Esophagus mucosa (tissue), 1 donor: Measurements from ENCODE around the gene TRIM72. TPM values are rescaled to one million over a fixed set of nuclear protein-coding genes. Genes with fewer than 3 reads are reported as not detected.
A peak's percentile ranks its signal among the peaks of the same experiment; 100 is the strongest.
"Not testable (repeated sequence)": the region's sequence is repeated elsewhere in the genome, so short reads cannot be mapped to it uniquely, and the experiment has no call there.

ENCODE experiments used
- ATAC-seq: fragments of 200-7000 bp; cut with Tn5 transposase; one replicate; pipeline ENCODE4 v1.9.1; 2020
- total RNA-seq: library from RNA; stranded (reverse); gene quantifications from one replicate; pipeline ENCODE4 v1.2.4, GENCODE V29; 2023
- donor health status: DM: yes; HTN: yes; CAD: no.

Gene TRIM72
- total RNA-seq, 1 donor from 2014 or later, result 0.04 TPM

DNA sequence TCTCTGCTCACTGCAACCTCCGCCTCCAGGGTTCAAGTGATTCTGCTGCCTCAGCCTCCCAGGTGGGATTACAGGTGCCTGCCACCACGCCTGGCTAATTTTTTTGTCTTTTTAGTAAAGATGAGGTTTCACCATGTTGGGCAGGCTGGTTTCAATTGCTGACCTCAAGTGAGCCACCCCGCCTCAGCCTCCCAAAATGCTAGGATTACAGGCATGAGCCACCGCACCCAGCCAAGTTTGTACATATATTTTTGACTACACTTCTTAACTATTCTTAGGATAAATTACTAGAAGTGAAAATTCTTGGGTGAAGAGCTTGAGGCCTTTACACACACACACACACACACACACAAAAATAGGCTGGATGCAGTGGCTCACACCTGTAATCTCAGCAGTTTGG is 44.4 kb downstream of the TRIM72 start:
- no peak for ATAC-seq

- no peak for ATAC-seq
Observed at GRCh38 chr16:31260136-31260931, 46.4 kb downstream of the TRIM72 start.

- no peak for ATAC-seq
Observed at GRCh38 chr16:31262084-31262483, 48.2 kb downstream of the TRIM72 start.

- ATAC-seq, result peak; percentile 92
Observed at GRCh38 chr16:31265329-31266245, 51.7 kb downstream of the TRIM72 start.

- ATAC-seq, result no peak
Observed at GRCh38 chr16:31267332-31268032, 53.6 kb downstream of the TRIM72 start.

- no peak for ATAC-seq
Observed at GRCh38 chr16:31268033-31268365, 54.1 kb downstream of the TRIM72 start.

GRCh38 chr16:31268891-31269290 is 55.0 kb downstream of the TRIM72 start:
- no peak for ATAC-seq

- no peak for ATAC-seq
Observed at GRCh38 chr16:31269541-31269940, 55.6 kb downstream of the TRIM72 start.

DNA sequence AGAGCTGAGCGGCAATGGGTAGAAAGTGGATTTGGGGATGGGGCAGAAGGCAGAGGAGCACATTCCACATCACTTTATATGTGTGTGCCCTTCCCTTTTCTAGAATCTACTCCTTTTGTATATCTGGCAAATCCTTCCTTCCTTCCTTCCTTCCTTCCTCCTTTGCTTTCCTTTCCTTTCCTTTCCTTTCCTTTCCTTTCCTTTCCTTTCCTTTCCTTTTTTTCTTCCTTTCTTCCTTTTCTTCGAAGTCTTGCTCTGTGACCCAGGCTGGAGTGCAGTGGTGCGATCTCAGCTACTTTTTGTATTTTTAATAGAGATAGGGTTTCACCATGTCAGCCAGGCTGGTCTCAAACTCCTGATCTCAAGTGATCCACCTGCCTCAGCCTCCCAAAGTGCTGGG is 56.1 kb downstream of the TRIM72 start:
- not testable (repeated sequence) for ATAC-seq

DNA sequence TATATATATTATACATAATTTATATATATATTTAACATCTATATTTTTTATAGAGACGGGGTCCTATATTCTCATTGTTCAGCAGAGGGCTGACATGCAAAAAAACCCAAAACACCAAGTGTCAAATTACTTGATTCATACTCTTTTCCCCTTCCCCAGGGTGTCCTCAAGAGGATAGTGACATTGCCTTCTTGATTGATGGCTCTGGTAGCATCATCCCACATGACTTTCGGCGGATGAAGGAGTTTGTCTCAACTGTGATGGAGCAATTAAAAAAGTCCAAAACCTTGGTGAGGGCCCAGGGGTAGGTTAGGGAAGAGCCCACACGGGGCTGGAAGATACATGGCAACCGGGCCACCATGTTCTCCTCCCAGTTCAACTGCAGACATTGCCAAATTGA is 56.9 kb downstream of the TRIM72 start:
- ATAC-seq, result no peak

- ATAC-seq, result no peak
Observed at GRCh38 chr16:31271621-31272190, 57.8 kb downstream of the TRIM72 start.

DNA sequence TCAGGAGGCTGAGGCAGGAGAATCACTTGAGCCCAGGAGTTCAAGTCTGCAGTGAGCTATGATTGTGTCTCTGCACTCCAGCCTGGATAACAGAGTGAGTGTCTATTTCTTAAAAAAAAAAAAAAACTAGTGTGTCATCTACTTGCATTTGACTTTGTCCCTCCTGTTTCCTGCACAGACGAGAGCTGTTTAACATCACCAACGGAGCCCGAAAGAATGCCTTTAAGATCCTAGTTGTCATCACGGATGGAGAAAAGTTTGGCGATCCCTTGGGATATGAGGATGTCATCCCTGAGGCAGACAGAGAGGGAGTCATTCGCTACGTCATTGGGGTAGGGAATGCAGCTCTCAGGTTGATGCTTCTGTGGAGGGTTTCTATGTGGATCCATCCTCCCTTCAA is 59.3 kb downstream of the TRIM72 start:
- ATAC-seq, result no peak

- ATAC-seq, result peak; percentile 73
Observed at GRCh38 chr16:31273676-31274075, 59.8 kb downstream of the TRIM72 start.

DNA sequence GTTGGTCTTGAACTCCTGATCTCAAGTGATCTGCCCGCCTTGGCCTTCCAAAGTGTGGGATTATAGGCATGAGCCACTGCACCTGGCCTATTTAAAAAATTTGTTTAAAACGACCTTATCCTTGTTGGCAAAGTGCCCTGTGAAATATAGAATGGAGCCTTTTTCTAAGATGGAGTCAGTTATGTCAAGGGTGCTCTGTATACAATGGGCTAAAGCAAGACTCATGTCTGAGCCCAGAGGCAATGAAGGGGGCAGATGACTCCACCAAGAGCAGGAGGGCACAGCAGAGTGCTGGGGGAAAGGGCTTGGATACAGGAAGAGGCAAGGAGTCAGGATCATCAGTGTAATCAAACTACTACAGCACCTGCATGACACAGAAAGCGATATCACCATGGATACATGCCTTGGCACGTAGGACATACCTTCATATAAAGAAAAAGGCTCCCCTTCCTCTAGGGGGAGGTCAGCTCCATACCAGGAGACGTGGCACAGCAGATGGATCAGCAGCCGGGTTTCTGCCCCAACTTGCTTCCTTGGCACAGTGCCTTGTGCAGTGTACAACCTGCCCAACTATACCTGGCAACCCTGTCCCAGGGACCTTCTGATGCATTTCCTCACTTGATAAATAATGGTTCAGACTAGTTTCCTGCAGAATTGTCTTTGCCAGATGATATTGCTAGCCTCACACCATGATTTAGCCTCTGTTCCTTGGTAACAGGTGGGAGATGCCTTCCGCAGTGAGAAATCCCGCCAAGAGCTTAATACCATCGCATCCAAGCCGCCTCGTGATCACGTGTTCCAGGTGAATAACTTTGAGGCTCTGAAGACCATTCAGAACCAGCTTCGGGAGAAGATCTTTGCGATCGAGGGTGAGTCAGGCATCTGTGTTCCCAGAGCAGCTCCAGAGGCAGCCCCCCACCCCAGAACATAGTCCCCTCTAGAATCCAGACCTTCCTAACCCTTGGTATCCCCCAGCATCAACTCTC is 61.2 kb downstream of the TRIM72 start:
- ATAC-seq, result peak; percentile 87

GRCh38 chr16:31276600-31276999 is 62.7 kb downstream of the TRIM72 start:
- no peak for ATAC-seq

DNA sequence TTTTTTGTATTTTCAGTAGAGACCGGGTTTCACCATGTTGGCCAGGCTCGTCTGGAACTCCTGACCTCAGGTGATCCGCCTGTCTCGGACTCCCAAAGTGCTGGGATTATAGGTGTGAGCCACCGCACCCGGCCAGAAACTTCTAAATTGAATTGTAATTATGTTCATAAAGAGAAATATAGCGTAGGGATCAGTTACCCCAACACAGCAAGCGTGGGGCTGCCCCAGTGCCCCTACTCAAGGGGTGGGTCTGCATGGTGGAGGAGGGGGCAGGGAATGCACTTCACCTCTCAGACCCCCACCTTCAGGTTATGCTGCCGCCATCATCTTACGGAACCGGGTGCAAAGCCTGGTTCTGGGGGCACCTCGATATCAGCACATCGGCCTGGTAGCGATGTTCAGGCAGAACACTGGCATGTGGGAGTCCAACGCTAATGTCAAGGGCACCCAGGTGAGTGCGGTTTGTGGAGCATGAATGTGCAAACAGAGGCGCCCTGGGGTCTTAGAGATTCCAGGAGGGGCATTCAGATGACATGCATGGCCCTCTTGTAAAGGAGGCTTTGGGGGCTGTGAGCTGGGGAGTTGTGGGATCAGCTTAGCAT is 63.8 kb downstream of the TRIM72 start:
- no peak for ATAC-seq

GRCh38 chr16:31278853-31279252 is 64.9 kb downstream of the TRIM72 start:
- ATAC-seq, result not testable (repeated sequence)
